ENCODE measurements around the gene VPS8. TPM values are rescaled to one million over a fixed set of nuclear protein-coding genes. Genes with fewer than 3 reads are reported as not detected.

Gene VPS8
- total RNA-seq, 4 donors from 2014 or later, result 23.7 to 61.8 (median 37.1) TPM

DNA sequence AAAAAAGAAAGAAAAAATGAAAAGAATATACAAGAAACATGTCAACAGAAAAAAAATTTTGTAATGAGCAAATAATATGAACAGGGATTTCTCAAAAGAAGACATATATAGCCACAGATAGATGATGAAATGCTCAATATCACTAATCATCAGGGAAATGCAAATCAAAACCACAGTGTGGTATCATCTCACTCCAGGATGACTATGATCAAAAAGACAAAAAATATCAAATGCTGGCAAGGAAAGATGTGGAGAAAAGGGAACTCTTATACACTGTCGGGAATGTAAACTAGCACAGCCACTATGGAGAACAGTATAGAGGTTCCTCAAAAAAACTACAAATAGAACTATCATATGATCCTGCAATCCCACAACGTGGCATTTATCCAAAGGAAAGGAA, 246.8 kb downstream of the VPS8 start:
- WGBS, 2 donors, result 60 to 65% methylated on average over 2 of the region's 2 CpGs
- Histone ChIP-seq H3K27ac (no peak overlapping the region), H3K4me3 (no peak overlapping the region), H3K9me3 (peaks cover 0 to 15% (median 2%) of the 10 kb centered on the region in 3 donors), H3K27me3 (no peaks in the 10 kb centered on the region), H3K4me1 (no peaks in the 10 kb centered on the region), H3K36me3 (peaks cover 0 to 22% (median 0%) of the 10 kb centered on the region in 3 donors)
- TF ChIP-seq, protein P1, sequence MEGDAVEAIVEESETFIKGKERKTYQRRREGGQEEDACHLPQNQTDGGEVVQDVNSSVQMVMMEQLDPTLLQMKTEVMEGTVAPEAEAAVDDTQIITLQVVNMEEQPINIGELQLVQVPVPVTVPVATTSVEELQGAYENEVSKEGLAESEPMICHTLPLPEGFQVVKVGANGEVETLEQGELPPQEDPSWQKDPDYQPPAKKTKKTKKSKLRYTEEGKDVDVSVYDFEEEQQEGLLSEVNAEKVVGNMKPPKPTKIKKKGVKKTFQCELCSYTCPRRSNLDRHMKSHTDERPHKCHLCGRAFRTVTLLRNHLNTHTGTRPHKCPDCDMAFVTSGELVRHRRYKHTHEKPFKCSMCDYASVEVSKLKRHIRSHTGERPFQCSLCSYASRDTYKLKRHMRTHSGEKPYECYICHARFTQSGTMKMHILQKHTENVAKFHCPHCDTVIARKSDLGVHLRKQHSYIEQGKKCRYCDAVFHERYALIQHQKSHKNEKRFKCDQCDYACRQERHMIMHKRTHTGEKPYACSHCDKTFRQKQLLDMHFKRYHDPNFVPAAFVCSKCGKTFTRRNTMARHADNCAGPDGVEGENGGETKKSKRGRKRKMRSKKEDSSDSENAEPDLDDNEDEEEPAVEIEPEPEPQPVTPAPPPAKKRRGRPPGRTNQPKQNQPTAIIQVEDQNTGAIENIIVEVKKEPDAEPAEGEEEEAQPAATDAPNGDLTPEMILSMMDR (IDR thresholded peaks at IDR 0.05), result no peak
- no peak for TF ChIP-seq POLR2A (IDR thresholded peaks at IDR 0.05)
- intact Hi-C loops (cut with DNase I), result no loop called here
- no peak for DNase-seq

- intact Hi-C loops (cut with DNase I), result no loop called here
- TF ChIP-seq, protein P1 (IDR thresholded peaks at IDR 0.05), result no peak
- no peak for TF ChIP-seq POLR2A (IDR thresholded peaks at IDR 0.05)
- H3K27ac ChIP-seq, result no peak overlapping the region
- no peaks in the 10 kb centered on the region for H3K27me3 ChIP-seq
- peaks cover 0 to 12% (median 0%) of the 10 kb centered on the region in 3 donors for H3K36me3 ChIP-seq
- no peak overlapping the region for H3K4me3 ChIP-seq
- DNase-seq, result no peak
- WGBS, 2 donors, result 43 to 68% methylated on average over 2 of the region's 2 CpGs
- no peaks in the 10 kb centered on the region for H3K4me1 ChIP-seq
- H3K9me3 ChIP-seq, result peaks cover 0 to 15% (median 2%) of the 10 kb centered on the region in 3 donors
Measured at GRCh38 chr3:185059766-185060165, 247.8 kb downstream of the VPS8 start.

DNA sequence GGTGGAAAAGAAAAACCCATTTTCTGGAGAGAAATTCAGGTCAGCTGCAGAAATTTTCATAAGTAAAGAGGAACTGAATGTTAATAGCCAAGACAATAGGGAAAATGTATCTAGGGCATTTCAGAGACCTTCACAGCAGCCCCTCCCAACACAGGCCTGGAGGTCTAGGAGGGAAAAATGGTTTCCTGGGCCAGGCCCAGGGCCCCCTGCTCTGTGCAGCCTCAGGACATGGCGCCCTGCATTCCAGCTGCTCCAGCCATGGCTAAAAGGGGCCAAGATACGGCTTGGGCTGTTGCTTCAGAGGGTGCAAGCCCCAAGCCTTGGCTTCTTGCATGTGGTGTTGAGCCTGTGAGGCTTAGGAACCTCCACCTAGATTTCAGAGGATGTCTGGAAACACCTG, 248.7 kb downstream of the VPS8 start:
- intact Hi-C loops (cut with DNase I), result no loop called here
- Histone ChIP-seq H3K4me3 (no peak overlapping the region), H3K36me3 (peaks cover 0 to 7% (median 0%) of the 10 kb centered on the region in 3 donors), H3K4me1 (no peaks in the 10 kb centered on the region), H3K9me3 (peaks cover 0 to 12% (median 2%) of the 10 kb centered on the region in 3 donors), H3K27me3 (peaks cover 0 to 7% (median 0%) of the 10 kb centered on the region in 4 donors), H3K27ac (no peak overlapping the region)
- 86% methylated on average over 1 of the region's 2 CpGs; no CpG with 5 or more reads in 1 of the 2 donors for WGBS, 2 donors
- no peak for DNase-seq
- no peak for TF ChIP-seq POLR2A (IDR thresholded peaks at IDR 0.05)
- TF ChIP-seq, protein P1 (IDR thresholded peaks at IDR 0.05), result no peak

GRCh38 chr3:185062191-185062590, 250.2 kb downstream of the VPS8 start:
- no peak overlapping the region for H3K27ac ChIP-seq
- H3K36me3 ChIP-seq, result no peaks in the 10 kb centered on the region
- peaks cover 0 to 12% (median 0%) of the 10 kb centered on the region in 4 donors for H3K27me3 ChIP-seq
- no peaks in the 10 kb centered on the region for H3K4me1 ChIP-seq
- peaks cover 0 to 11% (median 0%) of the 10 kb centered on the region in 3 donors for H3K9me3 ChIP-seq
- TF ChIP-seq, protein P1 (IDR thresholded peaks at IDR 0.05), result no peak
- no peak overlapping the region for H3K4me3 ChIP-seq
- no peak for DNase-seq
- intact Hi-C loops (cut with DNase I), result no loop called here

GRCh38 chr3:185063431-185063830, 251.5 kb downstream of the VPS8 start:
- Histone ChIP-seq H3K9me3 (peaks cover 0 to 8% (median 0%) of the 10 kb centered on the region in 3 donors), H3K27me3 (peaks cover 0 to 12% (median 0%) of the 10 kb centered on the region in 4 donors), H3K36me3 (no peaks in the 10 kb centered on the region), H3K4me3 (no peak overlapping the region), H3K4me1 (no peaks in the 10 kb centered on the region), H3K27ac (no peak overlapping the region)
- no peak for DNase-seq
- 78 to 83% methylated on average over 3 of the region's 3 CpGs for WGBS, 2 donors
- intact Hi-C loops (cut with DNase I), result no loop called here
- TF ChIP-seq, protein P1 (IDR thresholded peaks at IDR 0.05), result no peak
- TF ChIP-seq POLR2A (IDR thresholded peaks at IDR 0.05), result no peak

All from esophagus squamous epithelium (tissue), 5 donors.